GM18868 (cell line): ENCODE results near the gene PTPRA.

ENCODE experiments used
- ATAC-seq: cut with Tn5 transposase; IDR thresholded peaks from one replicate; pipeline ENCODE4 v1.9.1; 2021; ENCODE audit warnings: mild to moderate bottlenecking, moderate library complexity; ENCODE audit not compliant: unreplicated experiment

Gene PTPRA

GRCh38 chr20:2918096-2919049 lies 45.1 kb downstream of the PTPRA start:
- ATAC-seq = no peak

GRCh38 chr20:2919518-2920245 lies 46.4 kb downstream of the PTPRA start:
- no peak for ATAC-seq

- no peak for ATAC-seq
Observed at GRCh38 chr20:2920473-2920872, 47.2 kb downstream of the PTPRA start.

DNA sequence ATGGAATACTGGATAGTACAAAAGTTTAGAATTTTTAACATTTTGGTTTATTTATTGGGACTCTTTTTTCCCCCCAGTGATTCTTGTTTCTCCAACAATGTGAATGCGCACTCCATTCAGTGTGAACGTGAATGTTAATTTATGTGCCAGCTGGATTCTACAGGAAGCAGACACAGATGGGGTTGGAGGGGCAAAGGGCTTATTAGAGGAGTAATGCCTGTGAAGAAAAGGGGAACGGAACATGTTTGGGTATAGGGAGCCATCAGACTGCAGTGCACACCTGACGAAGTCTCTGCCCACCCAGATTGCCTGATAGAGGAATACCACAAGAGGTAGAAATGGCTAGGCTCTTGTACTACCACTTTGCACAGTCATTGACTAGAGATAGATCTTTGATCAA lies 48.2 kb downstream of the PTPRA start:
- ATAC-seq = no peak

GRCh38 chr20:2922957-2923356 lies 49.7 kb downstream of the PTPRA start:
- no peak for ATAC-seq

GRCh38 chr20:2930538-2930937 lies 57.3 kb downstream of the PTPRA start:
- ATAC-seq = no peak

DNA sequence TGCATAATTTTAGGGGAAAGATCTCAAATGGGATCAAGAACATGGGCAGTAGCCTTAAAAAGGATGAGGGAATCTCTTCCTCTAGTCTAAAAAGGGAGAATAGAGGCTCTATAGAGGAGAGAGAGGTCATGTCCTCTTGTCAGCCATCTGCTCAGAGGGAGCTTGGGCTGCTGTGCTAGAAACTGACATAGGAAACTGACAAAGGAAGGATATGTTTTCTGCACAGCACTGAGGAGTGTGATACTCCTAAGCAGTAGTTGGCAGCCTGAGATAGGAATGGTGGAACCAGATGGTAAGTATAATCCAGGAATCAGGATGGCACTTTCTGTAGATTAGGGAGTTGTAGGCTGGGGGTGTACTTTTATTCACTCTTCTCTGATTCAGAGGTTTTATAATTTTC lies 59.2 kb downstream of the PTPRA start:
- no peak for ATAC-seq

DNA sequence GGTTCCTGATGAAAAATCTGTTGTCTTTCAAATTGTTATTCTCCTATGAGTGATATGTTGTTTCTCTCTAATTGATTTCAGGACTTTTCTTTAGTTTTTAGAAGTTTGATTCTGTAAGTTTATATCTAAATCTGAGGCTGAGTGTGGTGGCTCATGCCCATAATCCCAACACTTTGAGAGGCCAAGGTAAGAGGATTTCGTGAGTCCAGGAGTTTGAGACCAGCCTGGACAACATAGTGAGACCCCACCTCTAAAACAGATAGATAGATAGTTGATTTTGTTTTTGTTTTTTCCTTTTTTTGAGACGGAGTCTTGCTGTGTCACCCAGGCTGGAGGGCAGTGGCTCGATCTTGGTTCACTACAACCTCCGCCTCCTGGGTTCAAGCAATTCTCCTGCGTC lies 64.6 kb downstream of the PTPRA start:
- no peak for ATAC-seq

- no peak for ATAC-seq
Observed at GRCh38 chr20:2942439-2942838, 69.2 kb downstream of the PTPRA start.

GRCh38 chr20:2946988-2947961 lies 74.0 kb downstream of the PTPRA start:
- no peak for ATAC-seq

- ATAC-seq = no peak
Observed at GRCh38 chr20:2948968-2949367, 75.7 kb downstream of the PTPRA start.

DNA sequence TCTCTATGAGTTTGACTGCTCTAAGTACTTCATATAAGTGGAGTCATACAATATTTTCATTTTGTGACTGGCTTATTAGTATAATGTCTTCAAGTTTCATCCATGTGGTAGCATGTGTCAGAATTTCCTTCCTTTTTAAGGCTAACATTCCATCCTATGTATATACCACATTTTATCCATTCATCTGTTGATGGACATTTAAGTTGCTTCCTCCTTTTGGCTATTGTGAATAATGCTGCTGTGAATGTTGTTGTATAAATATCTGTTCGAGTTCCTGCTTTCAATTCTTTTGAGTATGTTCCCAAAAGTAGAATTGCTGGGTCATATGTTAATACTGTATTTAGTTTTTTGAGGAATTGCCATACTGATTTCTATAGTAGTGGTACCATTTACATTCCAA lies 79.5 kb downstream of the PTPRA start:
- ATAC-seq = no peak

DNA sequence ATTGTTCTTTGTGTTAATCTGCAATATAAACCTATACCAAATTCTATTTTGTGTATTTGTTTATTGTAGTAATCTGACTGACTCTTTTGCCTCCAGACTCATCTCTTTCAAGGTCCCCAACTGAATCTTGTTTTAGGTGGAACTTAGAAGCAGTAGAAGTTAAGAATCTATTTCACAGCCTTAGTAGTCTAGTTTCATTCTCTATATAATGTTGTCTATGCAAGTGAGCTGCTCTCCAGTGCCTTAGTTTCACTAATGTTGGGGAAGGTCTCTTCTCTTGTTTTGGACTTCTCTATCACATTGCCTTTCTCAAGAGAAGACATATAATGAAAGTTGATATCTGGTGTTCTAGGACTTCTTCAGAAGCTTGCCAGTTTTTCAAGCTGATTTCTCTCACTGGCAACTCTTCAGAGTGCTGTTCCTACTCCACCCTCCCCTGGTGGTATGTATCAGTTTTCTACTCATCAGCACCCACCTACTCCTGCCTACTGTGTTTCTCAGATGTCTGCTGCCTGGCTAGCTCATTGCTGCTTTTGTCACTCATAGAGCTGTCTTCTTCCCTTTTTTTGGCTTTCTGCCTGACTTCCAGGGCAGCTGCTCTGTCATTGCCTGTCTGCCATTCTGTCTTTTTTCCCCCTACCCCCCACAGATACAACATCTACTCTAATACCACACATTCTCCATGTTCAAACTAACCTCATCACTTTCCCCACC lies 82.1 kb downstream of the PTPRA start:
- no peak for ATAC-seq

DNA sequence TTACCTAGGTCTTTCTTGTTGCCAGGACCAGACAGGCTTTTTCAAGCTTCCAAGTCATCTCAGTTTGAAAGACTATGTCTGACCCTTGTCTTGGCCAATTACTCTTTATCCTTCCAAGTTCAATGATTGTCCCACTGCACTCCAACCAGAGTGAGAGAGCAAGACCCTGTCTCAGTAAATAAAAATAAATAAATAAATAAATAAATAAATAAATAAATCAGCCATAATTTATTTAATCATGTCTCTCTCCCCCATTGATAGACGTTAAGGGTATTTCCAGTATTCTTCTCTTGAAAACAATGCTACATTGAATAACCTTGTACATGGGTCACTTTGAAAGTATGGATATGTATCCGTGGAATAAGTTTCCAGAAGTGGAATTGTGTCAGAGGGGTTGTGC lies 83.2 kb downstream of the PTPRA start:
- no peak for ATAC-seq

DNA sequence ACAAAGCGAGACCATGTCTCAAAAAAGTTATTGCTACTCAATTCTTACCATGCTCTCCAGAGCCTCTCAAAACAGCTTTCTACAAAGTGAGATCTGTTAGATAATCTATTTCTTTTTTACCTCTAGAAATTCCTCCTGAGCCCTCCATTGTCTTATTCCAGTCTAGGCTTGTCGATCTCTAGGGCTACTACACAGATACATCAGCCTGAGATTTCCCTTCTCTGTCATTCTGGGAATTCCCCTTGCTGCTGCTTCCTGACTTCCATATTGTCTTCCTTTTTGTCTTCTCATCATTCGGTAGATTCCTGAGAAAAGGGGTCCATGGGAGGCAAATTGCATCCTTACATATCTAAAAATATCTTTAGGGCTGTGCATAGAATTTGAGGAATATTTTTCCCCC lies 94.6 kb downstream of the PTPRA start:
- ATAC-seq = no peak

DNA sequence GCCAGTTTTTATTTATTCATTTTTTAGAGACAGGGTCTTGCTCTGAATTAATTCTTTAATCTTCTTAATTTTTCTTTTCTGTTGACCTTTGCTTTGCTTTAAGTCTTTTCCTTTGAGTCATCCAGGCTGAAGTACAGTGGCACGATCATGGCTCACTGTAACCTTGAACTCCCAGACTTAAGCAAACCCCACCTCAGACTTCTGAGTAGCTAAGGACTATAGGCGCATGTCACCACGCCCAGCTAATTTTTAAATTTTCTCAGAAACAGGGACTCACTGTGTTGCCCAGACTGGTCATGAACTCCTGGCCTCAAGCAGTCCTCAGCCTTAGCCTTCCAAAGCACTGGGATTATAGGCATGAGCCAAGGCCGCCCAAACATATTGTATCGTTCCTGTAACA lies 98.8 kb downstream of the PTPRA start:
- ATAC-seq = no peak

- no peak for ATAC-seq
Observed at GRCh38 chr20:2973574-2973973, 100.3 kb downstream of the PTPRA start.

DNA sequence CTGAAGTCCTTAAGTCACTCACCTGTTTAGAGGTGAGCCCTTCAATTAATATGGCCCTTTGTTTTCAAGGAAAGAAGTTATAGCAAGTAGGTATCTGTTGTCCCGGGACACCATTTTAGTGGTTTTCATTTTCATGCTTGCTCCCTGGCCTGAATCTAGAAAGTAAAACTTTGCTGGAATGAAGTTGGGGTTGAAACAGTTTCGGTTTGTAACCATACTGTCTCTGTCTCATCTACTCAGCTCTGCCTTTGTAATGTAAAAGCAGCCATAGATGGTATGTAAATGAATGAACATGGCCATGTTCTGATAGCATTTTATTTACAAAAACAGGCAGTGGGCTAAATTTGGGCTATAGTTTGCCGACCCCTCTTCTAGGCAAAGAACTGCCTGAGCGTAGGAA lies 105.2 kb downstream of the PTPRA start:
- ATAC-seq = no peak

- no peak for ATAC-seq
Observed at GRCh38 chr20:2981646-2982045, 108.4 kb downstream of the PTPRA start.

- ATAC-seq = peak; percentile 20
Observed at GRCh38 chr20:2983508-2983907, 110.2 kb downstream of the PTPRA start.
